ENCODE results near the gene MSI2. TPM values are rescaled to one million over a fixed set of nuclear protein-coding genes. Genes with fewer than 3 reads are reported as not detected.

The MSI2 gene
- total and polyA plus RNA-seq, 2 experiments from 2014 or later: 18.9 to 41.8 TPM

DNA sequence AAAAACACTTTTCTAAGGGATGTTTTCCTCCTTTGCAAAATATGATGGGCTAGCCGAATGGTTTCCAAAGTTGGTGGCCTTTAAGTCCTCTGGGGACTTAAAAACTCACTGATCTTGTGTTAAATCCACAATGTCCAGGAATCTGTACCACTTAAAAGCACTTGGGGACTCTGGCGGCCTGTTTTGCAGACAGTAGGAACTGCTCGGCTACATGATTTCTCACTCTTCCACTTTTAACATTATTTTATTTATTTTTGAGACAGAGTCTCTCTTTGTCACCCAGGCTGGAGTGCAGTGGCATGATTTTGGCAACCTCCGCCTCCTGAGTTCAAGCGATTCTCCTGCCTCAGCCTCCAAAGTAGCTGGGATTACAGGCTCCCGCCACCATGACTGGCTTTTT, 9.1 kb upstream of the MSI2 start:
- Histone ChIP-seq H3K36me3 (ENCODE audit: insufficient read depth) (no peaks in the 10 kb centered on the region; the same call in 1 of the 2 replicates), H3K4me1 (ENCODE audit: insufficient read depth) (no peaks in the 10 kb centered on the region), H2AFZ (no peak overlapping the region), H3K27ac (ENCODE audit: low read depth) (no peak overlapping the region), H3K27me3 (ENCODE audit: insufficient read depth) (no peaks in the 10 kb centered on the region), H4K20me1 (replicated peaks; ENCODE audit: insufficient read depth) (no peaks in the 10 kb centered on the region), H3K4me2 (no peak overlapping the region), H3K4me3 (no peak overlapping the region), H3F3A (replicated peaks; ENCODE audit: low read depth) (no peaks in the 10 kb centered on the region), H3K9me2 (ENCODE audit: insufficient read depth) (no peaks in the 10 kb centered on the region), H3K79me2 (replicated peaks; ENCODE audit: insufficient read depth) (no peaks in the 10 kb centered on the region)
- Mint-ChIP-seq H3K36me3 (ENCODE audit: low read depth) (0 out of 3 replicates have a peak, but pooled peaks cover 5% of the 10 kb centered on the region), H3K27me3 (ENCODE audit: insufficient read depth, low read depth, poor library complexity) (peaks cover 2% of the 10 kb centered on the region), H3K4me3 (no peak overlapping the region), H3K4me1 (peaks cover 11% of the 10 kb centered on the region), H3K27ac (no peak overlapping the region), H3K9me3 (peaks cover 19% of the 10 kb centered on the region; the same call in 2 of the 3 replicates)
- TF ChIP-seq, protein P1, sequence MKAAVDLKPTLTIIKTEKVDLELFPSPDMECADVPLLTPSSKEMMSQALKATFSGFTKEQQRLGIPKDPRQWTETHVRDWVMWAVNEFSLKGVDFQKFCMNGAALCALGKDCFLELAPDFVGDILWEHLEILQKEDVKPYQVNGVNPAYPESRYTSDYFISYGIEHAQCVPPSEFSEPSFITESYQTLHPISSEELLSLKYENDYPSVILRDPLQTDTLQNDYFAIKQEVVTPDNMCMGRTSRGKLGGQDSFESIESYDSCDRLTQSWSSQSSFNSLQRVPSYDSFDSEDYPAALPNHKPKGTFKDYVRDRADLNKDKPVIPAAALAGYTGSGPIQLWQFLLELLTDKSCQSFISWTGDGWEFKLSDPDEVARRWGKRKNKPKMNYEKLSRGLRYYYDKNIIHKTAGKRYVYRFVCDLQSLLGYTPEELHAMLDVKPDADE (IDR thresholded peaks at IDR 0.05): no peak
- TF ChIP-seq EZH2 (IDR thresholded peaks at IDR 0.05; ENCODE audit: low read depth, unreplicated experiment): no peak
- no peak for TF ChIP-seq POLR2AphosphoS5 (IDR thresholded peaks at IDR 0.05; ENCODE audit: low read depth)
- TF ChIP-seq, protein P2, sequence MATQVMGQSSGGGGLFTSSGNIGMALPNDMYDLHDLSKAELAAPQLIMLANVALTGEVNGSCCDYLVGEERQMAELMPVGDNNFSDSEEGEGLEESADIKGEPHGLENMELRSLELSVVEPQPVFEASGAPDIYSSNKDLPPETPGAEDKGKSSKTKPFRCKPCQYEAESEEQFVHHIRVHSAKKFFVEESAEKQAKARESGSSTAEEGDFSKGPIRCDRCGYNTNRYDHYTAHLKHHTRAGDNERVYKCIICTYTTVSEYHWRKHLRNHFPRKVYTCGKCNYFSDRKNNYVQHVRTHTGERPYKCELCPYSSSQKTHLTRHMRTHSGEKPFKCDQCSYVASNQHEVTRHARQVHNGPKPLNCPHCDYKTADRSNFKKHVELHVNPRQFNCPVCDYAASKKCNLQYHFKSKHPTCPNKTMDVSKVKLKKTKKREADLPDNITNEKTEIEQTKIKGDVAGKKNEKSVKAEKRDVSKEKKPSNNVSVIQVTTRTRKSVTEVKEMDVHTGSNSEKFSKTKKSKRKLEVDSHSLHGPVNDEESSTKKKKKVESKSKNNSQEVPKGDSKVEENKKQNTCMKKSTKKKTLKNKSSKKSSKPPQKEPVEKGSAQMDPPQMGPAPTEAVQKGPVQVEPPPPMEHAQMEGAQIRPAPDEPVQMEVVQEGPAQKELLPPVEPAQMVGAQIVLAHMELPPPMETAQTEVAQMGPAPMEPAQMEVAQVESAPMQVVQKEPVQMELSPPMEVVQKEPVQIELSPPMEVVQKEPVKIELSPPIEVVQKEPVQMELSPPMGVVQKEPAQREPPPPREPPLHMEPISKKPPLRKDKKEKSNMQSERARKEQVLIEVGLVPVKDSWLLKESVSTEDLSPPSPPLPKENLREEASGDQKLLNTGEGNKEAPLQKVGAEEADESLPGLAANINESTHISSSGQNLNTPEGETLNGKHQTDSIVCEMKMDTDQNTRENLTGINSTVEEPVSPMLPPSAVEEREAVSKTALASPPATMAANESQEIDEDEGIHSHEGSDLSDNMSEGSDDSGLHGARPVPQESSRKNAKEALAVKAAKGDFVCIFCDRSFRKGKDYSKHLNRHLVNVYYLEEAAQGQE (IDR thresholded peaks at IDR 0.05; ENCODE audit: unreplicated experiment): no peak
- TF ChIP-seq JUNB (IDR thresholded peaks at IDR 0.05; ENCODE audit: unreplicated experiment): no peak
- no peak for TF ChIP-seq NANOG (IDR thresholded peaks at IDR 0.05; ENCODE audit: borderline replicate concordance)
- DNase-seq (ENCODE audit: low spot score) (no peak), ATAC-seq (no peak)

GRCh38 chr17:57247913-57248312, 8.4 kb upstream of the MSI2 start:
- no peaks in the 10 kb centered on the region for H3F3A ChIP-seq (replicated peaks; ENCODE audit: low read depth)
- TF ChIP-seq, protein P2 (IDR thresholded peaks at IDR 0.05; ENCODE audit: unreplicated experiment): no peak
- TF ChIP-seq, protein P1 (IDR thresholded peaks at IDR 0.05): no peak
- Mint-ChIP-seq H3K9me3 (peaks cover 19% of the 10 kb centered on the region; the same call in 2 of the 3 replicates), H3K27me3 (ENCODE audit: insufficient read depth, low read depth, poor library complexity) (peaks cover 2% of the 10 kb centered on the region), H3K36me3 (ENCODE audit: low read depth) (0 out of 3 replicates have a peak, but pooled peaks cover 5% of the 10 kb centered on the region), H3K4me1 (peaks cover 6% of the 10 kb centered on the region), H3K27ac (no peak overlapping the region), H3K4me3 (no peak overlapping the region)
- no peaks in the 10 kb centered on the region for H3K27me3 ChIP-seq (ENCODE audit: insufficient read depth)
- no peak overlapping the region for H3K4me2 ChIP-seq
- H3K27ac ChIP-seq (ENCODE audit: low read depth): no peak overlapping the region
- no peaks in the 10 kb centered on the region for H4K20me1 ChIP-seq (replicated peaks; ENCODE audit: insufficient read depth)
- no peaks in the 10 kb centered on the region for H3K79me2 ChIP-seq (replicated peaks; ENCODE audit: insufficient read depth)
- ATAC-seq: no peak
- no peak for DNase-seq (ENCODE audit: low spot score)
- H3K36me3 ChIP-seq (ENCODE audit: insufficient read depth): no peaks in the 10 kb centered on the region; the same call in 1 of the 2 replicates
- no peak overlapping the region for H2AFZ ChIP-seq
- H3K4me1 ChIP-seq (ENCODE audit: insufficient read depth): no peaks in the 10 kb centered on the region
- no peaks in the 10 kb centered on the region for H3K9me2 ChIP-seq (ENCODE audit: insufficient read depth)
- H3K4me3 ChIP-seq: no peak overlapping the region

All from GM23338 (cell line).